ELF-1 (cell line): ENCODE data around the gene ABCA1.
A peak's percentile ranks its signal among the peaks of the same experiment; 100 is the strongest.

Experiments
- DNase-seq: peaks from one replicate; pipeline ENCODE4 v3.0.0-alpha.2; 2016; ENCODE audit warnings: low read depth, low spot score

Gene ABCA1

GRCh38 chr9:104765138-104765537, 162.8 kb downstream of the ABCA1 start:
- DNase-seq, result no peak

DNA sequence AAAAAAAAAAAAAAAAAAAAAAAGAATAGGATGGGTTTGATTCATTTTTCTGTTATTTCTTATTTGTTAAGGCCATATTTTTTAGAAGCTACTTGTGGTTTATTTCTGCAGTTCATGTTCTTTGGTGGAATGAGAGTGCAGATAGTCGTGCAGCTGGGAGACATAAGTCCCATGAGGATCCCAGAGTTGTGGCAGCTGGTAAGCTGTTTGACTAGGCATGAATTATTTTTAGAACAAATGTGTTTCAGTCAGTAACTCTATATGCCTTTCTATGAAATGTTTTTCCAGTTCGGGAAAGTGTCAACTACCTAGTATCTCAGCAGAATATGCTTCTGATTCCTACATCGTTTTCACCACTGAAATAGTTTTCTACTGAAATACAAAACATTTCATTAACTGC, 169.0 kb downstream of the ABCA1 start:
- no peak for DNase-seq

GRCh38 chr9:104750185-104750767, 177.7 kb downstream of the ABCA1 start:
- no peak for DNase-seq

GRCh38 chr9:104748359-104749031, 179.5 kb downstream of the ABCA1 start:
- DNase-seq, result no peak

GRCh38 chr9:104747565-104748358, 180.2 kb downstream of the ABCA1 start, which contains the start of gene NIPSNAP3A:
TSS of gene NIPSNAP3A (plus strand) at chr9:104747683. CDS start at chr9:104747793, 110 bp downstream.
- peak; percentile 83 for DNase-seq

DNA sequence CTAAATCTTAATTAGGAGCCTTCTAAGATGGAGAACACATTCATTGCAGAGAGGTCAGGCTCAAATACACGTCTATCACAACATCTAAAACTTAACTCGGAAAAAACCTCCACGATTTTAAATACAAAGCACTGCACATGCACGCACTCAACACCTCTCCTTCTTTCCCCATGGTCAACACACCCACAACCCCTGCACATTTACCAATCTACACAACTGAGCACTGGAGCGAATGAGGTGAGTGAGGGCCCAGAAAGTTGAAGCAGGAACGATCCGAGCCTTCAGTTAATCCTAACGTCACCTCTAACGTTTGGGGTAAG, 180.8 kb downstream of the ABCA1 start:
- DNase-seq, result no peak

DNA sequence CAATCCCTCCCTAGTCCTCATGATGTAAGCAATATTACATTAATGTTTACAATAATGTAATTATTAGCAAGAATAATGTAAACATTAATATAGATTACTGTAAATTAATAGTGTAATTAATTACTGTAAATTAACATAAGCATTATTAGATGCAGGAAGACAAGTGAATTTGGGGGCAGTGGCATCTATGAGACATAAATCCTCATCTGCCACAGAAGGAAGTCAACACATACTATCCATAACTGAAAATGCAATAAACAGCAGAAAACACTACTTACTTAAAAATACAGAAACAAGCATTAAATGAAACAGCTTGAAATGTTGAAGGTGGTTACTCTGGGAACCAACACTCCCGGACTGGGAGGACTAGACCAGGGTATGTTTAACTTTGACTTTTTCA, 181.2 kb downstream of the ABCA1 start:
- DNase-seq, result no peak

- no peak for DNase-seq
Observed at GRCh38 chr9:104746285-104746684, 181.7 kb downstream of the ABCA1 start.

DNA sequence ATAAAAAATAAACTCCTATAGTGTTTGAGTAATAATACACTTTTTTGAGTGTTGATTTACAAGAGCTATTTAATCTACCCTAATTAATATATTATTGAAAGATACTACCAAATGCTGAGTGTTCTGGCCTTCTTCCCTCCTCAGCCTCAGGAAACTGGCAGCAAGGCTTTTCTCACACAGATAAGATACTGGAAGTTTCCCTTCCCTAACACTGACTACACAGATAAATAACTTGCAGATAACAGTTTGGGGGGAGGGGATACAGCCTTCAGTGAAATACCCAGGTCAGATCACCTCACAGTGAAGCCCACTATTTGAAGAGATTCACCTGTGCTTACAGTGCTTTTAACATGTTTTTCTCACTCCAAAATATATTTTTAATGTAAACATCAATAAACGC, 182.1 kb downstream of the ABCA1 start:
- no peak for DNase-seq

DNA sequence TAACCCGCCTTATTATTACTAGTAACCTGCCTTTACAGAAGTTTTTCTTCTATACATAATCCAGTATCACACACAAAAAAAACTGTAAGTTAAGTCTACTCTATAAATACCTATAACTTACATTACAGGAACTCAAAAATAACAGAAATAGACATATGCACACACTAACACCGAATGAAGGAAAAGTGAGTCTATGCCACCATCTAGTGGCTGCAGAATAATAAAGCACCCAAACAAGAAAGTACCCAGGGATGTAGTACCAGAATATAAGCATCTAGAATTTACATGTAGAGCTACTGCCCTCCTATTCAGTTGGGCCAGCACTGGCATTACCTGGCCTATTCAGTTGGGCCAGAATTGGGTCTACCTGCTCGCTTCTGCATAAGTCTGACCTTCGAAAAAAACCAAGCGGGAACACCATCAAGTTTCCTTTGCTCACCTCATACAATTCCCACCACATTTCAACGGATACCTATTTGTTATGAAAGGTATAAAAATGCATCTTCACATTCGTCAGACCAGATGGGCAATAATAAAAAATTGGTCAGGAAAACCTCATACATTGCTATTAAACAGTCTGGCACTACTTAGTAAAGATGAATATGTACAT, 184.5 kb downstream of the ABCA1 start:
- DNase-seq, result no peak

DNA sequence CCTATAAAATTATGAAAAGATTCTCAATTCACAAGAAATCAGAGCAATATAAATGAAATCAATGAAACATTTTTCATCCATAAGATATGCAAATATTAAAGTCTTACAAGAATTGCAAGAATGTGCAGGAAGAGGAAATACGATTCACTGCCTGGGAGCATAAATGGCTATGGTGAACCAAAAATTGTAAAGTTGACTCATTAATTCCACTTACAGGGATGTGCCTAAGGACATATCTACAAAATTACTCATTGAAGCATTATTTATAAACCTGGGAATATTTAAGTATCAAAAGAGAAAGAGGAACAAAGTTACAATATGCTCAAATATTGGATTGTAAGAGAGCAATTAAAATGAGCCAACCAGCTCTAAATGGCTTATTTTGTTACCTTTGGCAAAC, 187.3 kb downstream of the ABCA1 start:
- DNase-seq, result no peak

DNA sequence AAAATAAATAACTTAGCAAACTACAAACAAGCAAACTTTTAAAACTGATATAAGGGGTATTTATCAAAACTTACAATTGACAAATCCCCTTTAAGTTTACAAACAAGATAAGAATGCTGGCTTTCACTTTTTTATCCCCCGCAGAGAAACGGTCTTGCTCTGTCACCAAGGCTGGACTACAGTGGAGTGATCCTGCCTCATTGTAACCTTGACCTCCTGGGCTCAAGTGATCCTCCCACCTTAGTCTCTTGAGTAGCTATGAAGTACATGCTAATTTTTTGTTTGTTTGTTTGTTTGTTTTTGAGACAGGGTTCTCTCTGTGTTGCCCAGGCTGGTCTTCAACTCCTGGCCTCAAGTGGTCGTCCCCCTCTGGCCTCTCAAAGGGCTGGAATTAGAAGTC, 189.5 kb downstream of the ABCA1 start:
- no peak for DNase-seq
